Activated CD8-positive, alpha-beta memory T cell treated with anti-CD3 and anti-CD28 coated beads for 24 hours (primary cell): ENCODE results near the gene STK32C.

Source experiments
- DNase-seq: peaks from one replicate; pipeline ENCODE4 v3.0.0-alpha.2; 2020

Gene STK32C

GRCh38 chr10:132178046-132178445 is 129.7 kb downstream of the STK32C start:
- DNase-seq: no peak

- DNase-seq: no peak
Observed at GRCh38 chr10:132176623-132177500, 130.9 kb downstream of the STK32C start.

GRCh38 chr10:132175907-132176581 is 131.7 kb downstream of the STK32C start:
- DNase-seq: no peak

GRCh38 chr10:132175408-132175807 is 132.3 kb downstream of the STK32C start:
- DNase-seq: no peak

- no peak for DNase-seq
Observed at GRCh38 chr10:132174237-132174636, 133.5 kb downstream of the STK32C start.

- DNase-seq: no peak
Observed at GRCh38 chr10:132173185-132173584, 134.6 kb downstream of the STK32C start.

GRCh38 chr10:132172091-132173066 is 135.4 kb downstream of the STK32C start:
- no peak for DNase-seq

GRCh38 chr10:132170561-132171361 is 137.0 kb downstream of the STK32C start:
- no peak for DNase-seq

- DNase-seq: no peak
Observed at GRCh38 chr10:132169766-132170560, 137.8 kb downstream of the STK32C start.

GRCh38 chr10:132169031-132169765 is 138.6 kb downstream of the STK32C start:
- DNase-seq: no peak

GRCh38 chr10:132168571-132169030 is 139.1 kb downstream of the STK32C start:
- DNase-seq: no peak

- DNase-seq: no peak
Observed at GRCh38 chr10:132167976-132168375, 139.8 kb downstream of the STK32C start.

GRCh38 chr10:132167041-132167674 is 140.6 kb downstream of the STK32C start:
- no peak for DNase-seq

GRCh38 chr10:132166216-132166950 is 141.4 kb downstream of the STK32C start:
- no peak for DNase-seq

- no peak for DNase-seq
Observed at GRCh38 chr10:132165416-132165980, 142.3 kb downstream of the STK32C start.

GRCh38 chr10:132164761-132165278 is 142.9 kb downstream of the STK32C start:
- DNase-seq: no peak

GRCh38 chr10:132163826-132164515 is 143.8 kb downstream of the STK32C start:
- no peak for DNase-seq

GRCh38 chr10:132163278-132163765 is 144.4 kb downstream of the STK32C start:
- peak; percentile 76 for DNase-seq
